Measurements from ENCODE around the gene SLC45A3. TPM values are rescaled to one million over a fixed set of nuclear protein-coding genes. Genes with fewer than 3 reads are reported as not detected.

The SLC45A3 gene
- total RNA-seq, 1 experiment from 2014 or later, result 12.3 TPM

DNA sequence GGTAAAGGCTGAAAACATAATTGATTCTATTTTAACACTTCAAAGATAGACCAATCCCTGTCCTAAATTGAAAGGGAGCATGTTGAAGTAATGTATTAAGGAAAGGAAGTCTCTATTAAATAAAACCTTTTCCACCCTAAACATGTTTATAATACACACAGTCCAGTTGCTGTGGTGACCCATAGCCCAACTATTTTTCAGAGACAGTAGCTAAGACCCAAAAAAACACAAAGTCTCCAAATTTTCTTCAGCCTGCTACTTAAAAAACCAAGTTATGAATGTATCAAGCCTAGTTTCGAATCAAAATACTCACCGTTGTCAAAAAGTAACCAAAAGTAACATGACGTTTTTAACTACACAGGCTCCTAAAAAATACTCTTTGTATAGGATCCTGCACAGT, 50.1 kb downstream of the SLC45A3 start:
- Histone ChIP-seq H3K4me1 (ENCODE audit: control insufficient read depth in 1 of 2, insufficient read depth in 2 of 2, low read length in 2 of 2) (peaks cover 14 to 16% of the 10 kb centered on the region in 2 experiments; a peak in 3 of 4 replicates), H3K79me2 (ENCODE audit: insufficient read depth, low read length) (peaks cover 54% of the 10 kb centered on the region)
- CTCF ChIA-PET, result no interaction called here

GRCh38 chr1:205629751-205630150, 50.6 kb downstream of the SLC45A3 start:
- ChIA-PET RAD21 (ENCODE audit: low non-redundant PET in 1 of 2, low total read pairs in 2 of 2, uncharacterized antibody in 2 of 2, unreplicated experiment in 2 of 2) (no interaction called here), POLR2A (no interaction called here), CTCF (no interaction called here)
- Histone ChIP-seq H3K9me3 (ENCODE audit: control insufficient read depth in 1 of 2, insufficient read depth in 1 of 2, low read depth in 1 of 2, low read length in 2 of 2) (no peaks in the 10 kb centered on the region), H3K4me3 (replicated peaks in 1 of 2; ENCODE audit: low read depth in 1 of 2, low read length in 2 of 2) (peak overlapping the region; percentile 63 to 88), H3K27ac (ENCODE audit: low read depth, low read length) (peak overlapping the region; percentile 96; the same call in 1 of the 2 replicates), H4K20me1 (ENCODE audit: insufficient read depth) (no peaks in the 10 kb centered on the region), H3K36me3 (ENCODE audit: control insufficient read depth in 1 of 2, insufficient read depth in 2 of 2, low read length in 2 of 2) (peaks cover 0 to 3% of the 10 kb centered on the region in 2 experiments; a peak in 2 of 4 replicates), H3K79me2 (ENCODE audit: insufficient read depth, low read length) (peaks cover 59% of the 10 kb centered on the region), H2AFZ (ENCODE audit: low read depth, low read length, poor library complexity, severe bottlenecking) (no peak overlapping the region), H3K4me1 (ENCODE audit: control insufficient read depth in 1 of 2, insufficient read depth in 2 of 2, low read length in 2 of 2) (peaks cover 14 to 16% of the 10 kb centered on the region in 2 experiments; a peak in 3 of 4 replicates), H3K4me2 (ENCODE audit: low read length) (peak overlapping the region; percentile 80), H3K27me3 (ENCODE audit: insufficient read depth, low read length) (no peaks in the 10 kb centered on the region), H3K9me2 (ENCODE audit: insufficient read depth) (no peaks in the 10 kb centered on the region), H3K9ac (ENCODE audit: low read length) (peak overlapping the region; percentile 88)
- DNase-seq (ENCODE audit: low read depth, low spot score), result no peak
- ATAC-seq, result no peak
- TF ChIP-seq POLR2AphosphoS5 (IDR thresholded peaks at IDR 0.05; ENCODE audit: low read depth, low read length) (no peak), EZH2phosphoT487 (IDR thresholded peaks at IDR 0.05; ENCODE audit: borderline replicate concordance) (no peak), ZNF274 (IDR thresholded peaks at IDR 0.05; ENCODE audit: low read depth, low read length) (no peak), TCF7L2 (IDR thresholded peaks at IDR 0.05; ENCODE audit: borderline replicate concordance, extremely low read depth, insufficient read depth, insufficient read length) (no peak)
- intact Hi-C loops (cut with micrococcal nuclease), result loop anchor here (10.0 kb wide), 1 partner anchor 355 kb away; no protein-coding TSS in a partner anchor
- no TSS peak for BruUV-seq (replicated peaks)

More for the DNA sequence above, 50.1 kb downstream of the SLC45A3 start:
- H3K27me3 ChIP-seq (ENCODE audit: insufficient read depth, low read length), result no peaks in the 10 kb centered on the region
- no peaks in the 10 kb centered on the region for H3K9me3 ChIP-seq (ENCODE audit: control insufficient read depth in 1 of 2, insufficient read depth in 1 of 2, low read depth in 1 of 2, low read length in 2 of 2)
- TF ChIP-seq EGR1 (IDR thresholded peaks at IDR 0.05; ENCODE audit: low read depth), result no peak
- TF ChIP-seq SIN3A (IDR thresholded peaks at IDR 0.05; ENCODE audit: low read depth), result no peak
- ChIA-PET RAD21 (ENCODE audit: low non-redundant PET in 1 of 2, low total read pairs in 2 of 2, uncharacterized antibody in 2 of 2, unreplicated experiment in 2 of 2) (no interaction called here), POLR2A (interaction anchor here (1.3 kb wide), 1 partner anchor 39 kb away, joined by 4 read pairs; no protein-coding TSS in a partner anchor)
- ATAC-seq (no peak), DNase-seq (ENCODE audit: low read depth, low spot score) (no peak)
- H3K4me2 ChIP-seq (ENCODE audit: low read length), result peak overlapping the region; percentile 80
- no peaks in the 10 kb centered on the region for H3K9me2 ChIP-seq (ENCODE audit: insufficient read depth)
- H3K27ac ChIP-seq (ENCODE audit: low read depth, low read length), result peak overlapping the region; percentile 96
- no TSS peak for BruUV-seq (replicated peaks)
- H3K4me3 ChIP-seq (replicated peaks in 1 of 2; ENCODE audit: low read depth in 1 of 2, low read length in 2 of 2), result peak overlapping the region; percentile 63 to 88
- intact Hi-C loops (cut with micrococcal nuclease), result loop anchor here (10.0 kb wide), 1 partner anchor 355 kb away; no protein-coding TSS in a partner anchor
- no peaks in the 10 kb centered on the region for H4K20me1 ChIP-seq (ENCODE audit: insufficient read depth)
- H3K9ac ChIP-seq (ENCODE audit: low read length), result peak overlapping the region; percentile 88
- H3K36me3 ChIP-seq (ENCODE audit: control insufficient read depth in 1 of 2, insufficient read depth in 2 of 2, low read length in 2 of 2), result peaks cover 0 to 3% of the 10 kb centered on the region in 2 experiments; a peak in 2 of 4 replicates
- no peak overlapping the region for H2AFZ ChIP-seq (ENCODE audit: low read depth, low read length, poor library complexity, severe bottlenecking)
